OCI-LY7 (cell line): Measurements from ENCODE around the gene SLC26A8.

Experiments used
- CTCF ChIP-seq: fragments of 200-600 bp; sonication (generic); conservative IDR thresholded peaks from 2 replicates; pipeline ENCODE4 v1.5.1; 2014; ENCODE audit warnings: mild to moderate bottlenecking, antibody characterized with exemption, low read length, moderate library complexity, mixed read lengths
- EZH2phosphoT487 ChIP-seq: fragments of 200-600 bp; sonication (generic); IDR thresholded peaks from 2 replicates; pipeline ENCODE4 v1.6.1; 2018; ENCODE audit warnings: low read depth, borderline replicate concordance, mild to moderate bottlenecking, mixed run types, antibody characterized with exemption, low read length, moderate library complexity, mixed read lengths

DNA sequence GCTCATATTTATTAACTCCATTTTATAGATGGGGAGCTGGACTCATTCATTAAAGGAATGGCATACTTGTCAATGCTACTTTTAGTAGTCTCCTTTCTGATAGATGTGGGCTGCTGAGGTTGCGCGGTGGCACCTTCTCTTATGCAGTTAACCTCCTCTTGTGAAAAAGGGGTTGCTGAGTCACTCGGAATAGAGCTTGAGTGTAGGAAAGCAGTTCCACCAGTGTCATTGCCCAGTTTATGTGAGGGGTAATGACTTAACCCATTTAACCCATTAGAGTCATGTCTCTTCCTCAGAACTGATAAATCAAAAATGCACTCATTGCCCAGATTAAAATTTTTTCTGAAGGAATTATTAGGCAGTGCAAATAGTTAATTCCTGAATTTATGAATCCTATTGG lies 9.5 kb upstream of the SLC26A8 start:
- TF ChIP-seq CTCF (no peak), EZH2phosphoT487 (no peak)
